GM12878 (cell line): Measurements from ENCODE around the gene RAET1G.

ENCODE experiments used
- CHD4 ChIP-seq: fragments of 200-600 bp; sonication (generic); IDR thresholded peaks from 2 replicates; pipeline ENCODE4 v1.6.1; 2016; ENCODE audit warnings: mild to moderate bottlenecking
- HCFC1 ChIP-seq: fragments of 150-350 bp; IDR thresholded peaks from 2 replicates; pipeline ENCODE4 v1.6.1; 2014; ENCODE audit warnings: low read length
- HDAC2 ChIP-seq: fragments of 200-600 bp; sonication (generic); IDR thresholded peaks from 2 replicates; pipeline ENCODE4 v1.6.1; 2017
- POLR2A ChIP-seq: IDR thresholded peaks from 2 replicates; pipeline ENCODE4 v1.6.1; 2011; ENCODE audit warnings: low read depth, mild to moderate bottlenecking, low read length
- RELA ChIP-seq: fragments of 450-650 bp; IDR thresholded peaks from 2 replicates; pipeline ENCODE4 v1.8.0; 2014; ENCODE audit warnings: borderline replicate concordance; ENCODE audit not compliant: partially characterized antibody
- ZZZ3 ChIP-seq: IDR thresholded peaks from 2 replicates; pipeline ENCODE4 v1.6.1; 2011; ENCODE audit warnings: low read depth; ENCODE audit not compliant: control insufficient read depth, insufficient read length
- TF ChIP-seq, protein P1 (sequence below): IDR thresholded peaks from 2 replicates; pipeline ENCODE4 v1.6.1; 2011; ENCODE audit warnings: mild to moderate bottlenecking, low read depth, low read length, moderate library complexity; ENCODE audit not compliant: insufficient replicate concordance

DNA sequence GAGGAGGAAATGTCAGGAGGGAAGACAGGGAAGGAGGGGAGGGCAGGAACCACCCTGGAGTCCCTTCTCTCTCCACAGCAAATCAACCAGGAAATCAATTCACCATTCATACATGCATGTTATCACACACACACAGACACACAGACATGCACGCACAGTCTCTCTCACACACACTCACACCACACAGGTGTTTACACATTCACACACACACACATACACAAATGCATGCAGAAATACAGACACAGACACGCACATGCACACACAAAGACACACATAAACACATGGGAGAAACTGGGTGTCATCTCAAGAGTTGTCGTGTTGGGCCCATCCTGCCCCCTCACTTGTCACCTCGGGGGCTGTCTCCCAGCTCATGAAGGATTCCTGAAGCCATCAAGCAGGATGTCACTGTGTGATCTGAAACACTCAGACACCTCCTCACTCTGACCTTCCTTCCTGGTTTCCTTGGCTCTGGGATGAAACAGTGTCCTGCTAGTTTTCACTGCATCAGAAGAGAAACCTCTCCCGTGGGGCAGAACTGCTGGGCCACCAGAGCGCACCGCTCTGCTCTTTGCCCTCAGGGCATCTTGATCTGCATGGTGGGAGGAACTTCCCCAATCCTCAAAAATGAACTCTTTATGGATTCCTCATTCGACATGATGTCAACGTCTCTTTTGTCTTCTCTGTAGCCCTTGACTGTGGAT is 9.2 kb downstream of the RAET1G start:
- TF ChIP-seq, protein P1, sequence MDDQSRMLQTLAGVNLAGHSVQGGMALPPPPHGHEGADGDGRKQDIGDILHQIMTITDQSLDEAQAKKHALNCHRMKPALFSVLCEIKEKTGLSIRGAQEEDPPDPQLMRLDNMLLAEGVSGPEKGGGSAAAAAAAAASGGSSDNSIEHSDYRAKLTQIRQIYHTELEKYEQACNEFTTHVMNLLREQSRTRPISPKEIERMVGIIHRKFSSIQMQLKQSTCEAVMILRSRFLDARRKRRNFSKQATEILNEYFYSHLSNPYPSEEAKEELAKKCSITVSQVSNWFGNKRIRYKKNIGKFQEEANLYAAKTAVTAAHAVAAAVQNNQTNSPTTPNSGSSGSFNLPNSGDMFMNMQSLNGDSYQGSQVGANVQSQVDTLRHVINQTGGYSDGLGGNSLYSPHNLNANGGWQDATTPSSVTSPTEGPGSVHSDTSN = no peak
- TF ChIP-seq ZZZ3 (no peak), CHD4 (no peak), POLR2A (no peak), RELA (no peak), HCFC1 (no peak), HDAC2 (no peak)
